ENCODE data around the gene SGSM2. TPM values are rescaled to one million over a fixed set of nuclear protein-coding genes. Genes with fewer than 3 reads are reported as not detected.

Gene SGSM2
- total and polyA plus RNA-seq, 2 of the 13 experiments (the other 11 are each of a cell fraction or from before 2014, with no cell fraction given), result 30.4 to 51.3 TPM

- TF ChIP-seq MBNL3 (CRISPR knock-in tag; conservative IDR thresholded peaks at IDR 0.05), result no peak
- TF ChIP-seq, protein P1, sequence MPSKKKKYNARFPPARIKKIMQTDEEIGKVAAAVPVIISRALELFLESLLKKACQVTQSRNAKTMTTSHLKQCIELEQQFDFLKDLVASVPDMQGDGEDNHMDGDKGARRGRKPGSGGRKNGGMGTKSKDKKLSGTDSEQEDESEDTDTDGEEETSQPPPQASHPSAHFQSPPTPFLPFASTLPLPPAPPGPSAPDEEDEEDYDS (CRISPR knock-in tag; IDR thresholded peaks at IDR 0.05), result no peak
- TF ChIP-seq, protein P2, sequence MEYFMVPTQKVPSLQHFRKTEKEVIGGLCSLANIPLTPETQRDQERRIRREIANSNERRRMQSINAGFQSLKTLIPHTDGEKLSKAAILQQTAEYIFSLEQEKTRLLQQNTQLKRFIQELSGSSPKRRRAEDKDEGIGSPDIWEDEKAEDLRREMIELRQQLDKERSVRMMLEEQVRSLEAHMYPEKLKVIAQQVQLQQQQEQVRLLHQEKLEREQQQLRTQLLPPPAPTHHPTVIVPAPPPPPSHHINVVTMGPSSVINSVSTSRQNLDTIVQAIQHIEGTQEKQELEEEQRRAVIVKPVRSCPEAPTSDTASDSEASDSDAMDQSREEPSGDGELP (IDR thresholded peaks at IDR 0.05; ENCODE audit: borderline replicate concordance, low read depth), result peak; percentile 10; the same call in 1 of the 2 replicates
- TF ChIP-seq SP2 (CRISPR knock-in tag; IDR thresholded peaks at IDR 0.05), result peak; percentile 41; the same call in 1 of the 2 replicates
- TF ChIP-seq, protein P3, sequence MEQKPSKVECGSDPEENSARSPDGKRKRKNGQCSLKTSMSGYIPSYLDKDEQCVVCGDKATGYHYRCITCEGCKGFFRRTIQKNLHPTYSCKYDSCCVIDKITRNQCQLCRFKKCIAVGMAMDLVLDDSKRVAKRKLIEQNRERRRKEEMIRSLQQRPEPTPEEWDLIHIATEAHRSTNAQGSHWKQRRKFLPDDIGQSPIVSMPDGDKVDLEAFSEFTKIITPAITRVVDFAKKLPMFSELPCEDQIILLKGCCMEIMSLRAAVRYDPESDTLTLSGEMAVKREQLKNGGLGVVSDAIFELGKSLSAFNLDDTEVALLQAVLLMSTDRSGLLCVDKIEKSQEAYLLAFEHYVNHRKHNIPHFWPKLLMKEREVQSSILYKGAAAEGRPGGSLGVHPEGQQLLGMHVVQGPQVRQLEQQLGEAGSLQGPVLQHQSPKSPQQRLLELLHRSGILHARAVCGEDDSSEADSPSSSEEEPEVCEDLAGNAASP (CRISPR knock-in tag; IDR thresholded peaks at IDR 0.05; ENCODE audit: borderline replicate concordance), result peak; percentile 36; the same call in 1 of the 2 replicates
- peak; percentile 38; the same call in 1 of the 2 replicates for TF ChIP-seq MED1 (CRISPR knock-in tag; IDR thresholded peaks at IDR 0.05)
- TF ChIP-seq ZNF788 (CRISPR knock-in tag; IDR thresholded peaks at IDR 0.05; ENCODE audit: borderline replicate concordance), result peak; percentile 25; the same call in 1 of the 2 replicates
- TF ChIP-seq, protein P4, sequence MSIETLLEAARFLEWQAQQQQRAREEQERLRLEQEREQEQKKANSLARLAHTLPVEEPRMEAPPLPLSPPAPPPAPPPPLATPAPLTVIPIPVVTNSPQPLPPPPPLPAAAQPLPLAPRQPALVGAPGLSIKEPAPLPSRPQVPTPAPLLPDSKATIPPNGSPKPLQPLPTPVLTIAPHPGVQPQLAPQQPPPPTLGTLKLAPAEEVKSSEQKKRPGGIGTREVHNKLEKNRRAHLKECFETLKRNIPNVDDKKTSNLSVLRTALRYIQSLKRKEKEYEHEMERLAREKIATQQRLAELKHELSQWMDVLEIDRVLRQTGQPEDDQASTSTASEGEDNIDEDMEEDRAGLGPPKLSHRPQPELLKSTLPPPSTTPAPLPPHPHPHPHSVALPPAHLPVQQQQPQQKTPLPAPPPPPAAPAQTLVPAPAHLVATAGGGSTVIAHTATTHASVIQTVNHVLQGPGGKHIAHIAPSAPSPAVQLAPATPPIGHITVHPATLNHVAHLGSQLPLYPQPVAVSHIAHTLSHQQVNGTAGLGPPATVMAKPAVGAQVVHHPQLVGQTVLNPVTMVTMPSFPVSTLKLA (IDR thresholded peaks at IDR 0.05), result 0 out of 2 replicates have a peak, but pooled peaks have one; percentile 5
- peak; percentile 96 for TF ChIP-seq ARNTL (CRISPR knock-in tag; IDR thresholded peaks at IDR 0.05)
- TF ChIP-seq POLR2A (IDR thresholded peaks at IDR 0.05; ENCODE audit: insufficient read depth in 1 of 2, low read depth in 2 of 2, low read length in 2 of 2), result peak; percentile 46 to 64; a peak in 3 of 4 replicates
- TF ChIP-seq ZNF766 (CRISPR knock-in tag; IDR thresholded peaks at IDR 0.05; ENCODE audit: borderline replicate concordance), result peak; percentile 47; the same call in 1 of the 2 replicates
- no peak for TF ChIP-seq ZNF749 (CRISPR knock-in tag; IDR thresholded peaks at IDR 0.05; ENCODE audit: borderline replicate concordance)
- no peak for TF ChIP-seq SP1 (IDR thresholded peaks at IDR 0.05)
- TF ChIP-seq SP1 (CRISPR knock-in tag; IDR thresholded peaks at IDR 0.05), result peak; percentile 73
- peak; percentile 61; the same call in 1 of the 2 replicates for TF ChIP-seq MXD4 (CRISPR knock-in tag; IDR thresholded peaks at IDR 0.05)
- peak; percentile 19; the same call in 1 of the 2 replicates for TF ChIP-seq SPEN (CRISPR knock-in tag; IDR thresholded peaks at IDR 0.05; ENCODE audit: low read depth)
- 0 out of 2 replicates have a peak, but pooled peaks have one; percentile 35 for TF ChIP-seq ZNF558 (CRISPR knock-in tag; IDR thresholded peaks at IDR 0.05; ENCODE audit: borderline replicate concordance)
- no peak for TF ChIP-seq ZNF362 (CRISPR knock-in tag; IDR thresholded peaks at IDR 0.05; ENCODE audit: borderline replicate concordance)
- TF ChIP-seq SIX4 (CRISPR knock-in tag; IDR thresholded peaks at IDR 0.05), result peak; percentile 38; the same call in 1 of the 2 replicates
- peak; percentile 31 for TF ChIP-seq RBM22 (optimal IDR thresholded peaks at IDR 0.05; ENCODE audit: low read length)
- TF ChIP-seq NR2F6 (IDR thresholded peaks at IDR 0.05), result no peak
- peak; percentile 58; the same call in 1 of the 2 replicates for TF ChIP-seq NR2F6 (CRISPR knock-in tag; IDR thresholded peaks at IDR 0.05)
- TF ChIP-seq CEBPB (IDR thresholded peaks at IDR 0.05; ENCODE audit: borderline replicate concordance, low read depth, low read length), result 0 out of 2 replicates have a peak, but pooled peaks have one; percentile 43
- TF ChIP-seq RBFOX2 (IDR thresholded peaks at IDR 0.05; ENCODE audit: low read depth, low read length), result 0 out of 2 replicates have a peak, but pooled peaks have one; percentile 13
- peak; percentile 26; the same call in 1 of the 2 replicates for TF ChIP-seq NFKB2 (CRISPR knock-in tag; IDR thresholded peaks at IDR 0.05; ENCODE audit: borderline replicate concordance)
Measured at GRCh38 chr17:2392252-2393173, 55.2 kb downstream of the SGSM2 start (continued).

Data from HepG2 (cell line).